Calu3 (cell line): ENCODE results near the gene KIF1C. TPM values are rescaled to one million over a fixed set of nuclear protein-coding genes. Genes with fewer than 3 reads are reported as not detected.

Source experiments
- BruUV-seq: library from RNA; stranded (reverse); fragments of 400-500 nt; replicated peaks from 2 replicates; lab custom pipeline; 2021; lab: Mats Ljungman, UMichigan
- CTCF ChIA-PET: fragments of 300-600 bp; sonication (Branson Sonifier 250); formaldehyde crosslinking; loops from one replicate; lab custom pipeline; 2022; ENCODE audit warnings: antibody characterized with exemption; lab: Charles Lee
- DNase-seq: peaks from one replicate; pipeline ENCODE4 v3.0.0; 2022
- H3K27ac Mint-ChIP-seq: one replicate; pipeline ENCODE4 v1.8.0; 2022; ENCODE audit warnings: mixed read lengths; ENCODE audit not compliant: unreplicated experiment
- H3K27me3 Mint-ChIP-seq: one replicate; pipeline ENCODE4 v1.8.0; 2022; ENCODE audit warnings: mixed read lengths; ENCODE audit not compliant: unreplicated experiment
- H3K36me3 Mint-ChIP-seq: one replicate; pipeline ENCODE4 v1.8.0; 2022; ENCODE audit warnings: mild to moderate bottlenecking, moderate library complexity, mixed read lengths; ENCODE audit not compliant: insufficient read depth, unreplicated experiment
- H3K4me1 Mint-ChIP-seq: one replicate; pipeline ENCODE4 v1.8.0; 2022; ENCODE audit warnings: mild to moderate bottlenecking, low read depth, mixed read lengths; ENCODE audit not compliant: unreplicated experiment
- H3K4me3 Mint-ChIP-seq: one replicate; pipeline ENCODE4 v1.8.0; 2022; ENCODE audit warnings: mild to moderate bottlenecking, low read depth, moderate library complexity, mixed read lengths; ENCODE audit not compliant: unreplicated experiment
- H3K9me3 Mint-ChIP-seq: one replicate; pipeline ENCODE4 v1.8.0; 2022; ENCODE audit warnings: low read depth, mixed read lengths; ENCODE audit not compliant: unreplicated experiment
- CTCF ChIP-seq: fragments of 200-600 bp; IDR thresholded peaks from one replicate; pipeline ENCODE4 v1.8.0; 2022; ENCODE audit warnings: antibody characterized with exemption; ENCODE audit not compliant: unreplicated experiment
- intact Hi-C: fragments of 100-400 bp; cut with micrococcal nuclease; formaldehyde crosslinking; loops from one replicate; pipeline ENCODE4 v1.10.0; 2022; ENCODE audit not compliant: unreplicated experiment
- total RNA-seq: library from RNA; stranded (reverse); gene quantifications from 2 replicates; pipeline ENCODE4 v1.2.3, GENCODE V29; 2022

The KIF1C gene
- total RNA-seq, 1 experiment from 2014 or later = 65.9 TPM

GRCh38 chr17:5050278-5050677, 52.5 kb downstream of the KIF1C start:
- H3K27ac Mint-ChIP-seq = no peak overlapping the region
- H3K4me3 Mint-ChIP-seq = no peak overlapping the region
- CTCF ChIA-PET = interaction anchor here (0.6 kb wide), 1 partner anchor 14 kb away, joined by 9 read pairs; no protein-coding TSS in a partner anchor

GRCh38 chr17:5055543-5055942, 57.8 kb downstream of the KIF1C start:
- no peak for DNase-seq
- no peak overlapping the region for H3K4me3 Mint-ChIP-seq
- BruUV-seq = no TSS peak
- H3K9me3 Mint-ChIP-seq = no peaks in the 10 kb centered on the region
- H3K4me1 Mint-ChIP-seq = no peaks in the 10 kb centered on the region
- CTCF ChIA-PET = interaction anchor here (0.5 to 0.7 kb wide), 2 partner anchors 140 to 149 kb away, joined by 3 read pairs; no protein-coding TSS in a partner anchor
- intact Hi-C loops = no loop called here
- no peak overlapping the region for H3K27ac Mint-ChIP-seq
- no peaks in the 10 kb centered on the region for H3K36me3 Mint-ChIP-seq
- no peak for TF ChIP-seq CTCF
- no peaks in the 10 kb centered on the region for H3K27me3 Mint-ChIP-seq

More at GRCh38 chr17:5050278-5050677, 52.5 kb downstream of the KIF1C start:
- Mint-ChIP-seq H3K9me3 (no peaks in the 10 kb centered on the region), H3K4me1 (no peaks in the 10 kb centered on the region), H3K27me3 (no peaks in the 10 kb centered on the region), H3K36me3 (no peaks in the 10 kb centered on the region)
- no peak for TF ChIP-seq CTCF
- intact Hi-C loops = no loop called here
- BruUV-seq = no TSS peak
- DNase-seq = no peak

GRCh38 chr17:5065227-5065744, 67.5 kb downstream of the KIF1C start:
- CTCF ChIA-PET = no interaction called here
- no peak for TF ChIP-seq CTCF
- Mint-ChIP-seq H3K4me1 (no peaks in the 10 kb centered on the region), H3K4me3 (no peak overlapping the region), H3K27ac (no peak overlapping the region), H3K27me3 (no peaks in the 10 kb centered on the region), H3K36me3 (no peaks in the 10 kb centered on the region), H3K9me3 (no peaks in the 10 kb centered on the region)
- BruUV-seq = no TSS peak
- intact Hi-C loops = no loop called here
- DNase-seq = no peak

- Mint-ChIP-seq H3K27ac (no peak overlapping the region), H3K36me3 (no peaks in the 10 kb centered on the region), H3K4me1 (no peaks in the 10 kb centered on the region), H3K27me3 (no peaks in the 10 kb centered on the region), H3K9me3 (no peaks in the 10 kb centered on the region), H3K4me3 (no peak overlapping the region)
- no TSS peak for BruUV-seq
- TF ChIP-seq CTCF = no peak
- intact Hi-C loops = no loop called here
- DNase-seq = no peak
- CTCF ChIA-PET = no interaction called here
Measured at GRCh38 chr17:5068236-5068635, 70.5 kb downstream of the KIF1C start.
